Activated naive CD4-positive, alpha-beta T cell treated with anti-CD3 and anti-CD28 coated beads, Interleukin-2, amount 50 U/mL, for 16 hours (primary cell): ENCODE data around the gene TSPYL4.

ENCODE experiments used
- DNase-seq: peaks from one replicate; pipeline ENCODE4 v3.0.0-alpha.2; 2020

Gene TSPYL4

DNA sequence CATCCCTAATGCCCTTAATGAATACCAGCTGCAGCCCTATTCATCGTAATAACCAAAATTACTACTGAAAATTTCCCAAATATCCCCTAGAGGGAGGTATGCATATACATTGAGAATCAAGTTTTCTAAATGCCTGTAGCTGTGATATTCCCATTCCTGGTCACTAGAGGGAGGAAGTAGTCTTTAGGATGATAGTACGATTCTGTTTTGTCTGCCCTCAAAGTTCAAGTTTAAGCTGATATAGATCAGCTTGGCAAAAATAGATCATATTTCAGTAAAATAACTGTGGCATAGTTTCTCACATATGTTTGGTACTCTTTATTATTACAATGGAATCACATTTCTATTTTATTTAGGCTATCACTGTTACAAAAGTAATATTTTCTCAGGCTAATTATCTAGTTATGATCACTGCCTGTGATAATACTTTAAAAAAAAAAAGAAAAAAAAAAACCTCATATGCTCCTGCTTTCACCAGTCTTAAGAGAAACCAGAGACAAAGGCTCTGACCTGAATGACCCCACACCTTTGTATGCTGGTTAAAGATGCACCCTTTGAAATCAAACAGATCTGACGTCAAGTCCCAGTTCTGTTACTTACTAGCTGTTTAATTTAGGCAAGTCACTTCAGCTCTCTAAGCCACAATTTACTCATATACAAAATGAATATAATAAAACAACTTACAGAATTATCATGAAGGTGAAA lies 14.9 kb upstream of the TSPYL4 start:
- no peak for DNase-seq

DNA sequence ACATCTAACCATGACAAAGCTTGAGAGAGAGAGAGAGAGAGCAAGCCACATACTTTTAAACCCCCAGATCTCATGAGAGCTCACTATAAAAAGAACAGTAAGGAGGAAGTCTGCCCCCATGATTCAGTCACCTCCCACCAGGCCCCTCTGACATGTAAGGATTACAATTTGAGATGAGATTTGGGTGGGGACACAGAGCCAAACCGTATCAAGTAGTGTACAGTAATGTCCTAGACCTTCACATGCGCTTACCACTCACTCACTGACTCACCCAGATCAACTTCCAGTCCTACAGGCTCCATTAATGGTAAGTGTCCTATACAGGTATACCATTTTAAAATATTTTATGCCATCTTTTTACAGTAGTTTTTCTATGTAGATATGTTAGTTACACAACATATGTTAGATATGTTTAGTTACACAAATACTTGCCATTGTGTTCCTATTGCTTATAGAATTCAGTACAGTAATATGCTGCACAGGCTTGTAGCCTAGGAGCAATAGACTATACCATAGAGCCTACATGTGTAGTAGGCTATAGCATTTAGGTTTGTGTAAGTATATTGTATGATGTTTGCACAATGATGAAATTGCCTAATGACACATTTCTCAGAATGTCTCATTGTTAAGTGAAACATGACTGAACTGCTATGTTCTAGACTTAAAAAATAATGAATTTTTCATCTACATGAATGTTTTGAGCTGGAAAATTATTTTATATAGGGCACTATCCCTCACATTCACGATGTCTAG lies 14.1 kb upstream of the TSPYL4 start:
- no peak for DNase-seq

DNA sequence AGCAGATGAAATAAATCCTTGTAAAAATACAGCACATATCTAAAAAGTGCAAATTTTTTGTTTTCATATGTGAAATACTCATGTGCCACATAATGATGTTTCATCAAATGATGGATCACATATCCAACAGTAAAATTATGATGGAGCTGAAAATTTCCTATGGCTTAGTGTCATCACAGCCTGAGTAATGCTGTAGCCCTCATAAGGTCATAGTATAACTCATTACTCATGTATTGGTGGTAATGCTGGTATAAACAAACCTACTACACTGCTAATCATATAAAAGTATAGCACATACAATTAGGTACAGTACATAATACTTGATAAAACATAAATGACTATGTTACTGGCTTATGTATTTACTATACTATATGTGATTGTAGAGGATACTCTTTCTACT lies 12.9 kb upstream of the TSPYL4 start:
- DNase-seq: no peak

DNA sequence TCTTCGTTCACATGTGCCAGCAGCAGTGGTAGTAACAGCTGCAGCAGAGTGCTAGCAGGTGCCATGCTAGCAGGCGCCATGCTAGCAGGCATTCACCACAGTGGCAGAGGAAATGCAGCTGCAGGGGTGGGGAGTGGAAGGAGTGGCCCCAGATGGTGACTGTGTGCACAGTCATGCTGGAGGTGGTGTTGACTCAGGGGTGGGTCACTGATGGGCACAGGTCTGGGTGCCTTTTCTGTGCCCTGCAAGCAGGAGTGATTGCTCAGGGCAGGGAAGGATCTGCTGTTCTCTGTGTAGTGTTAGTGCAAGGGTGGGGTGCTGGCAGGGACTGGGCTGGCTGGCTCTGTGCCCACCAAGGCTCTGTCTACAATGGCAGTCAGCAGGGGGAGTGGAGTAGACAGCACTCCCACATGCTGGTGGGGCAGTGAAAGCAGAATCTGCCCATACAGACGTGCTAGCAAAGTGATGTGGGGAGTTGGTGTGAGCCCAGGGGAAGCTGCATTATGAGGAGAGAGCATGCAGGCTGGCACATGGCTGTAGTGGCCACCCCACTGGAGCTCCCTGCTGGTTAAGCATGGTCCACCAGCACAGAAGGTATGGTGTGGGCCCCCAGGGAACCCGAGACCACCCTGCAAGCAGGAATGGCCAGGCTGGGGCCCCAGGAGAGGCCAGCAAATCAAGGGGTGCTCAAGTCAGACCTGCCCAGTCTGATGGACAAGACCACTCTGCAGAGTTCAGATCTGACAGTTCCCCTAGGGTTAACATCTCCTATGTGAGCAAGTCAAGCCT lies 11.4 kb upstream of the TSPYL4 start:
- DNase-seq: no peak

DNA sequence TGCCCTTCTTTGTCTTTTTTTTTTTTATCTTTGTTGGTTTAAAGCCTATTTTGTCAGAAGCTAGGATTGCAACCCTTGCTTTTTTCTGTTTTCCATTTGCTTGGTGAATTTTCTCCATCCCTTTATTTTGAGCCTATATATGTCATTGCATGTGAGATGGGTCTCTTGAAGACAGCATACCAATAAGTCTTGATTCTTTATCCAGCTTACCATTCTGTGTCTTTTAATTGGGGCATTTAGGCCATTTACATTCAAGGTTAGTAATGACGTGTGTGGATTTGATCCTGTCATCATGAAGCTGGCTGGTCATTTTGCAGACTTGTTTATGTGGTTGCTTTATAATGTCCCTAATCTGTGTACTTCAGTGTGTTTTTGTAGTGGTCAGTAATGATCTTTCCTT lies 9.5 kb upstream of the TSPYL4 start:
- no peak for DNase-seq

DNA sequence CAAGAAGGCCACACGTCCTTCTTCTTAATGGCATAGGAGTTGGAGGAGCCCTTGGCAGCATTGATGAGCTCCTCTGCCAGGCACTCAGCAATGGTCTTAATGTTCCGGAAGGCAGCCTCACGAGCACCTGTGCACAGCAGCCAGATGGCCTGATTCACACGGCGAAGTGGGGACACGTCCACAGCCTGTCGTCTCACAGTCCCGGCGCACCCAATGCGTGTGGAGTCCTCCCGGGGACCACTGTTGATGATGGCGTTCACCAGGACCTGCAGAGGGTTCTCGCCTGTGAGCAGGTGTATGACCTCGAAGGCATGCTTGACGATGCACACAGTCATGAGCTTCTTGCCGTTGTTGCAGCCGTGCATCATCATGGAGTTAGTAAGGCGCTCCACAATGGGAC lies 4.6 kb upstream of the TSPYL4 start:
- no peak for DNase-seq

DNA sequence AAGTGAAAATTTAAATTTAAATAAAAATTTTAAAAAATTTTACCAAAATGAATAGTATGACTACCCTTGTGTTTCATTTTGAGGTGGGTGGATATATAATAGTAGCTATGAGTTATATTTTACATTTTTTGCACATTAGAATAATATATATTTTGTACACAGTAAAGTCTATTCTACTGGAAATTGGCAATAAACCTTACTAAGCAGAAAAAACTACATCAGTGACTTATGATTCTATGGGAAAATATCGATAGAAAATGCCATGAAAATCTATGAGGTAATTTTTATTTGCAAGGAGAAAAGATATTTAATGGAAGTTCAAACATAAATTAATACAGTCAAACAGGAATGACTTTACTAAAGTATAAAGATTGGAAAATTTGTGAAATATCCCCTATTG lies 2.8 kb upstream of the TSPYL4 start:
- no peak for DNase-seq

DNA sequence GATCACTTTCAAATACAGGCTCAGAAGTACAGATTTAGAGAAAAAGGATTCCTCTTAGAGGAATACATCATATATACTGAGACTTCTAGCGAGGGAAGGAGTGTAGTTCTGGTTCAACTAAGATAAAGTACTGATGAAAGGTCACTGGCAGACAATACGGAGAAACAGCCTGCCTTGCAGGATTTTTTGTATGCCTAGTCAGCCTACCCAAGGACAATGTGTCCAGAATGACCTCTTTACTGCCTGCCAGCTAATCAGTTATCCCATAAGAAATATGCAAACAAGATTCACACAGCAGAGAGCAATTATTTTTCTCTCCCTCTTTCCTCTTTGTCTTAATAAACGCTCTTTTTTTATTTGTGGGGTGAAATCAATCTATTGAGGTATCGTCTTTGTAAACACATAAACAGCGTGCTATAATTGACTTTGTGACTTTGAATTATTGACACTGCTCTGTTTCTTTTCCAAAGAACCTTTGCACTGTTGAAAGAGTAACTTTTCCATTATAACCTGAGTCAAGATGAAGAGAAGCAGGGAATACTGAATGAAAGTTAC lies 1.4 kb upstream of the TSPYL4 start:
- no peak for DNase-seq

DNA sequence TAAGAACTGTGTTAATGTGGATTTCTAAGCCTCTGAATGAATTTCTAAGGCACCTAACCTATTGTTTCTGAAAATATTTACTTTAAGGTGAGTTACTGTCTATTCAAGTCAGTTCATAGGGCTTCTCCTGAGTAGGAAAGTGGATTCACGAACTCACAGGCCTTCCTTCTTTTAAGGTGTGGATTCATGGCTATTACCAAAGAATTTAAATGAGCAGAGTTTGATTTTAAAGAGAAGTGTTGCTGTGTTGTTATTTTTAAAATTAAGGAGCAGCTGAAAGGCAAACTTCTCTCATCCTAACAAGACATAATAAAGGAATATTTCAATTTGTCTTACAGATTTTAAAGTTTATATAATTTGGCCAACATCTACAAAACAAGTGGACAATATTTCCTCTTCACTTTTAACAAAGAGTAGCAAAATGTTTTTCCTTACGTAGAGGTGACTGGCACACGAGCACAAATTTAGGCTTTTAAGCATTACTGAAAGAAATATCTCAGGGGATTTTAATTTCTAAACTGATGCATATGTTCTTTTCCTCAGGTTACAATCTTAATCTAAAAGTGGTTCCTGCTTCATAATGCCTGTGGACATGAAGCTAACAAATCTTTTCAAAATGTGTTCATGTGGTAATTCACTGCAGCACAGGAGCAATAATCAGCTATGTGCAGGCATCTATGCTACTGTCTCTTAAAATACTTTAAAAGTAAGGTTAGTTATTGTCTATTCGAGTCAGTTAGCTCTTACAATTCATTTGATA lies 602 bp upstream of the TSPYL4 start:
- DNase-seq: no peak

DNA sequence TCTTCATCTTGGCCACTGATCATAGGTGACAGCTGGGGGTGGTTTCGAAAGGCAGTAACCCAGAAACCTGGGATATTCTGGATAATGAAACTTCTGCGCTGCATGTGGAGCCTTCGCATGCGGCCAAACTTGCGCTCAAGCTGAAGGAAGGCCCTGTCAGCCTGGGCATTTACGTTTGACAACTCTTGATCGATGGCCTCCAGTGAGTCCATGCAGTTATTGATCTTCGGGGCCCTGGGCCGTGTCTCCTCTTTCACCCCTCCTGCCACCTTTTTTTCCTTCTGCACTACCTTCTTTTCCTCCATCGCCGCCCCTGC lies 729 bp downstream of the TSPYL4 start:
- DNase-seq: no peak

DNA sequence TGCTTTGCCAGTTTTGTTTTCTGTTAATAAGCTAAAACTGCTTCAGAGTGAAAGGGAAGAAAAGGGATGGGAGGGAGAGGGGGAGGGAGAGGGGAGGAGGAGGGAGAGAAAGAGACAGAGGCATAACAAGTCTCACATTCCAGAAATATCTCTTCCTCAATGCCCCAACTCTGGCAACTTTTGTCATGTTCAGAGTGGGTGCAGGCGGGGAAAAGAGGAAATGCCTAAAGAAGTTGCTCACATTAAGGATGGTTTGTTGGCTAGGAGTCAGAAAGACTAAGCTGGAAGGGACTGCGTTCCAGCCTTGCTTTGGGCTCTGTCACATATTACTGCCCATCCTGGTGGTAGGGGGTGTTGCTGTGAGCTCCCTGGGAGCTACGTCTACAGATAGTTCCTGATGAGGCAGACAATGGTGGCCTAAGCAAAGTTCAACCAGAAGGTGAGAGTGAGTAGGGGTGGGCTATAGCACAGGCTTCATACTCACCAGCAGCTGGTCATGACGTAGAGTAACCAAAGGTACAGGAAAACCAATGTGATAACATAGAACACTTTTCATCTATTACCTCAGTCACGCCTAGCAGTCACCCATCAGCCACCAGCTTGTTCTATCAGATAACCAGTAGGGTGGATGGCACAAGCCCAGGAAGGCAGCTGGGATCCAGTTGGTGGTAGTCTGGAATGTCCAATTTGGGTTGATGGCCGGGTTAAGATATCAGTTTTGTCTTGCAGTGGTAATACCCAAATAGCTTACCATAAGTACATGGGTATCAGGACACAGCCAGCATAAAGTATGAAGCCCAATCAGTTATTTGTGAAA lies 2.1 kb downstream of the TSPYL4 start:
- no peak for DNase-seq

DNA sequence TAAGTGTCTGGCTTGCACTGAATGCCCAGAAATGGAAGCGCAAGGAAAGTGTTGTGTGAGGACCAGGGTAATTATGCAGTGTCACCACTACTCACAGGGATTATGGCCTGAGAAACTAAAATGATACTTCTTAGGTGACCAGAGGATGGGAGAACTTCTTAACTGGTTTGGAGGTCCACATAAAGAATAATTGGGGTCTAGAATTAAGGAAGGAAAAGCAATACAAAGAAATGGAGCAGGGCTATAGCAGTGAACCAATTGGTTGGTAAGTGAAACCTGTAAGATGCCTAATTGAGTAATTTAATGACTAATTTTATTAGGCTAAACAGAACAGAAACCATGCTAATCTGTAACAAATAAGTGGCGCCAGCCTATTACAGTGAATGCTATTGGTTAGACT lies 5.3 kb downstream of the TSPYL4 start:
- no peak for DNase-seq

DNA sequence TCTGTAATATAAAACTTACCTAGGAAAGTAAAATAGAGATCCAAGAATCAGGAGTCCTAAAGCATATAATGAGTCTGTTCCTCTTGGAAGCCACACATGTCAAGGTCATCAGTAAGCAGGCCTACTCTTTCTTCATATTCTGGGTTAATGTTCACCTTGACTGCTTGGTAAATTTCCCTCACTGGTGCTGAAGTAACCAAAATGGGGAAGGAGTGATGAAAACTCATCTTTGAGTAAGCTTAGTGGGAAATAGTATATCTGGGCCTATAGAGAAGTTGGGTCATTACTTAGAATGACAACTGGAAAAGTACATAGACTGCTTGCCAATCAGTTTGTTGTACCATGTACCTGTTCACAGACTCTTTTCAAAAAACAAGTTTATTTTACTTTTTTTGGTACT lies 6.6 kb downstream of the TSPYL4 start:
- DNase-seq: no peak

DNA sequence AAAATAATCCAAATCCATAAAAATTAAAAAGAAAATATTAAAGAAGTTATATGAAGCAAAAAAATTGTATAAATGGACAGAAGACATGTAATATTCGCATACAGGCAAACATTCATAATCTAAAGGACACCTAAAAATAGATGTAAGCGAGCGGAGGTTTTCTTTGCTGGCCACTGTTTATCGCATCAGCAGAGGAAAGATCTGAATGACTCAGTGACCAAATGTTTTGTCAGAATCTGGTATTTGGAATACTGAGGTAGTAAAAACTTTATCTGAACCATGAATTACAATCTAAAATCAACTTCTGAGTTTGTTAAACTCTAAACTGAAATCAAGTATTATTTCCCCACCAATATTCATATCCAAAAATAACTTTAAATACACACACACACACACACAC lies 7.8 kb downstream of the TSPYL4 start:
- no peak for DNase-seq

DNA sequence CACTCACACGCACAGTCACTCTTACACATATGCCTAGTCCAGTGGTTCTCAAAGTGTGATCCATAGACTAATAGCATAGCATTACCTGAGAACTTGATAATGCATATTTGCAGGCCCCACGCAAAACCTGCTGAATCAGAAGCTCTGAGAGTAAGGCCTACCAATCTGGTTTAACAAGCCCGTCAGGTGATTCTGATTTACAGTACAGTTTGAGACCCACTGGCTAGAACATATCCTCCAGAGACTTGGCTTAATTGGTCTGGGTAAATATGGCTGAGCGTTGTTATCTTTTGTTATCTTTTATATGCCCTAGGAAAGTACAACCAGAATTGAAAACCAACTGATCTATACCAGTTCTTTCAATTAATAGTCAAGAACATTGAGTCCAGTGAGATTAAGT lies 9.6 kb downstream of the TSPYL4 start:
- DNase-seq: no peak

DNA sequence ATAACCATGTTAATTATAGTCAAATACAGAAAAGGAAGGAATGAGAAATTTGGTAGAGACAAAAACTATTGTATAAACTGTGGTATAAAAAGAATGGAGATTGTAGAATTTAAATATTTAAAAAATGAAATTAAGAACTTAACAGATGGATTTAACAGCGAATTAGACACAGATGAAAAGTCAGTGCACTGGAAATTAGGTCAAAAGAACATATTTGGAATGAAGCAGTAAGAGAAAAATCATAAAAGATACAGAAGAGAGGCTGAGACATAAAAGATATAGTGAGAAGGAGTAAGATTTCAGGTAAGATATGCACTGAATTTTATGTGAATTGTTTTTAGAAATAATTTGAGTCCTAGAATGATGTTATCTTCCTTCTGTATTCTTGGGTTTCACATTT lies 14.0 kb downstream of the TSPYL4 start:
- no peak for DNase-seq

DNA sequence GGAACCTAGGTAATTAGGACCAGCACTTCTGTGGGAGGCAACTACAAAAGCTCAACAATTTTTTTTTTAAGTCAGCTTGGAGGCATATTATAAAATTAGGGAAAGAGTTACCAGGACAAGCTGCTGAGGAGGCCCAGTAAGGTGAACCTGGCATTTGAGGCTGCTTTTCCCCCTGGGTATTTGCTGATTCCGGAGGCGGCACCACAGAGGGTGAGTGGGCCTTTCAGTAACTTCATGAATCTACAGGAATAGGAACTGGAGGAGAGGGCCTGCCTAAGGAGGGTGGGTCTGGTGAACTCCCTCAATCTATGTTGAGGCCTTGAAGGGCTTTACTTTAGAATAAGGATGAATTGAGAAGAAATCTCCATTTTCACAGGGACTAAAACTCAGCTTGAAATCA lies 14.6 kb downstream of the TSPYL4 start:
- no peak for DNase-seq

DNA sequence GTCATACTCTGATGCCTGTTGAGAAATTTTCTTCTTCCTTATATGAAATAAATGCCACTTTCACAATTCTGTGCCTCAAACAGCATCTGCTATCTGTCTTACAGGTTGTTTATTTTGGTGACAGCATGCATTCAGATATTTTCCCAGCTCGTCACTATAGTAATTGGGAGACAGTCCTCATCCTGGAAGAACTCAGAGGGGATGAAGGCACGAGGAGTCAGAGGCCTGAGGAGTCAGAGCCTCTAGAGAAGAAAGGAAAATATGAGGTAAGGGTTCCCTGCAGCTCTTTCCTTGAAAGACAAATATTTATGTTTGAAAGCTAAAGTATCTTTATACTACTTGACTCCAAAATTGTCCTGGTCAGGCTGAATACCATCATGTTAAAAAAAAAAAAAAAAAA lies 15.8 kb downstream of the TSPYL4 start:
- DNase-seq: no peak

DNA sequence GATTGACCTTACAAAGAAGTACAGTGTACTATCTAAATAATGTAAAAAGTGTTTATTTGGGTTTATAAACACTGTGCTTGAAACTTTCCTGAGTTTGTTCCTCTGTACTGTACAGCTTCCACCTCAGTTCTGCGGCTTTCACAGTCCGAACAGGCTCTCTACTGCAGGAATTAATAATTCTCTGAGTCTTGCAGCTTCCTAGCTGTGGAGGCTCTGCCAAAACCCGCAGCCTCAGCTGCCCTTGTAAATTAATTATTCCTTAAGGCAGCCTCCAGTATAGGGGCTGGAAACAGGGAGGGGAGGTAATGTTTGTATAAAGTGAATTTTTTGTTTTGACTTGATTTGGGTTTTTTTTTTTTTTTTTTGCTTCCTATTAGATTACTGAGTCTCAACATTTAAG lies 19.2 kb downstream of the TSPYL4 start:
- no peak for DNase-seq

DNA sequence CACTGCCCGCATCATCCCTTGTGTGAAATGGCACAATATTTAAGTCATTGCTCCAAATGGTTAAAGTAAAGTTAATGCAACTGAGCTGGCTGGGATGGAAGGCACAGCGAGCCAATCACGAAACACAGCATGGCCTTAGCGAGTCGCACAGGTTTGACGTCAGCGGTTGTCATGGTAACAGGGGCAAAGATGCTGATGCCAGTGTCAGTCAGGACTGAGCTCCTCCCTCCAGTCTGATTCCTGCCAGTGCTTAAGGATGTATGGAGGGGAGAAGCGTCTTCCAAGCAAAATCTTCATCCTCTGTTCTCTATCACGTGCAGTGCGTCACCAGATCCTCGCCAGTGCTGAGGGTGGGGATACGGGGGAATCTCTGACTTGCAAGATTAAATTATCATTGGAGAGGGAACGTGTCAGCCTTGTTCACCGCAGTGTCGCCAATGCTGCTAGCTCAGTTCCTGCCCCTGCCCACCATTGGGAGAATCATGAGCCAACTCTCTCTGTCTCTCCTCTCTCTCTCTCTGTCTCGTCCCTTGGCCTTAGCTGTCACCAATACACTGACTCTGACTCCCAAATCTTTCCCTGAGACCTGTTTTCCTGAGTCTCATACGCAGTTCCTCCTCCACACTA lies 24.5 kb downstream of the TSPYL4 start:
- DNase-seq: no peak

DNA sequence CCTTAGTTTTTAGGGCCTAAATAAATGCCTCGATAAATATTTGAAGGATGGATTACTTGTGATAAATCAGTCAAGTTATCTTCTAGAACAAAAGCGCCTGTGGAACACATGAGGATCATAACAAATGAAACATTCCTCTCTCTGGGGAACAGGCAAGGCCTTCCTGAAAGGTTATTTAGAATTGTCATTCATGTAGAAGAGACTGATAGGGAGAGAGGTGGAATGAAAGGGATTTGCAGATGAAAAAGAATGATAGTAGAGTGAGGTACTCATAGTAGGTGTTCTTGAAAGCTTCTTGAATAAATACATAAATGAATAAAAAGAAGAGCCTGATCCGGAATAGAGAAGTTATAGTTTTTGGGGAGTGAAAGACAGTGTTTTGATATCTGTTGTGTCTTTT lies 30.5 kb downstream of the TSPYL4 start:
- no peak for DNase-seq

DNA sequence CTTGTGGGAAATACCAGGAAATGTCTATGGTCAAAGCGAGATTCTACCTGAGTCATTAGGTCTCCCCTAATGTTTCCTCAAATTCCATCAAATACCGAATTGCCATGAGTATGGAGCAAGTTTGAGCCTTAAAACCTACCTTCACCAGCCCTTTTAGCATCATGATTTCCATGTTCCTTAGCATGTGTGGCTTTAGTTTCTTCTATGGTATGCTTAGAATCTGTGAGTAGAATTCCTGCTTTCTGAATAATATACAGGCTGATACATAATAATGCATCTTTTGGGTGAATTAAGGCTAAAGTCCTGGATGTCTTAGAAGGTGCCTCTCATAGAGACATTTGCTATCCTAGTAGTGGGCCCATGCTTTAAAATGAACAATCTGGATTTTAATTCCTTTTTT lies 32.0 kb downstream of the TSPYL4 start:
- DNase-seq: no peak
